ENCODE results near the gene CACTIN.
"Not testable (repeated sequence)": the region's sequence is repeated elsewhere in the genome, so short reads cannot be mapped to it uniquely, and the experiment has no call there.

Gene CACTIN

GRCh38 chr19:3661284-3662238, 35.0 kb upstream of the CACTIN start:
- DNase-seq: no peak

DNA sequence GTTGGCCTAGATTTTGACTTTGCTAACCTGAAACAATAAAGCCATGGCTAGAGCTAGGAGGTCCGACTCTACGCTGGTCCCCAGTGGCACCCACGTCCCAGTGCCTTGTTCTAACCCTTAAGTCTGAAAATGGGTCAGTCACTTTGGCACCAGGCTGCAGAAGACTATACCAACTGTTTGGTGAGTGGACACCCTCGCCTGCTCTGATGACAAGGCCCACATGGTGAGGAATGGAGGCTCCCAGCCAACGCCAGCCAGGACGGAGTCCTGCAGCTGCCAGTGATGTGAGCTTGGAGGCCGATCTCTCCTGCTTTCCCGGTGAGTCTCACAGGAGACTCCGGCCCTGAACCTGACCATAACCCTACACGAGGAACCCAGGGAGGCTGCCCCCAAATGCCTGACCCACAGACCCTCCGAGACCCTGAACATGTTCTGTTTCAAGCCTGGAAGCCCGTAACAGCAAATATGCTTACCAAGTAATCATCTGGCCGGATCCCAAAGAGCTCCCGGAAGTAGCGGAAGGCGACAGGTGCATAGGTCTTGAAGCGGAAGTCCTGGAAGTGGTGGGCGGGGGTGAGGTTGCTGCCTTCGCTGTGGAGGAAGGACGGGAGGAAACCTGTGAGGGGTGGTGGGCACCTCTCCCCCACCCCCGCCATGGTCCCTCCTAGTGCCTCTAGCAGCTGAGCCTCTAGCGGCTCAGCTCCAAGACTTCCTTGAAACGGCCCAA, 34.1 kb upstream of the CACTIN start:
- DNase-seq: no peak

DNA sequence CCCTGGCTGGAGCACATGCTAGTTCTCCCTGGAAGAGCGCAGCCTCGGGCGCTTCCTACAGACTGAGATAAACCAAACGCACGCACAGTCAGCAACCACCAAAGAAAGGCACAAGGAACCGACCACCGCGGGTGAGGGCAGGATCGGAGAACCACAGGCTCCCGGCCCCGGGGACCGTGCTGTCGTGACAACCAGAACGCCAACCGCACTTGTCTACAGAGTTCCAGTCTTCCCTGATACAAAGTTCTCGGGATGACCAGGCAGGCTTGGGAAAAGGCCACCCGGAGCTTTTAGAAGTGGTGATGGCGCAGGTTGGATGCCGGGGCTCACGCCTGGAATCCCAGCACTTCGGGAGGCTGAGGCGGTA, 33.1 kb upstream of the CACTIN start:
- no peak for DNase-seq

DNA sequence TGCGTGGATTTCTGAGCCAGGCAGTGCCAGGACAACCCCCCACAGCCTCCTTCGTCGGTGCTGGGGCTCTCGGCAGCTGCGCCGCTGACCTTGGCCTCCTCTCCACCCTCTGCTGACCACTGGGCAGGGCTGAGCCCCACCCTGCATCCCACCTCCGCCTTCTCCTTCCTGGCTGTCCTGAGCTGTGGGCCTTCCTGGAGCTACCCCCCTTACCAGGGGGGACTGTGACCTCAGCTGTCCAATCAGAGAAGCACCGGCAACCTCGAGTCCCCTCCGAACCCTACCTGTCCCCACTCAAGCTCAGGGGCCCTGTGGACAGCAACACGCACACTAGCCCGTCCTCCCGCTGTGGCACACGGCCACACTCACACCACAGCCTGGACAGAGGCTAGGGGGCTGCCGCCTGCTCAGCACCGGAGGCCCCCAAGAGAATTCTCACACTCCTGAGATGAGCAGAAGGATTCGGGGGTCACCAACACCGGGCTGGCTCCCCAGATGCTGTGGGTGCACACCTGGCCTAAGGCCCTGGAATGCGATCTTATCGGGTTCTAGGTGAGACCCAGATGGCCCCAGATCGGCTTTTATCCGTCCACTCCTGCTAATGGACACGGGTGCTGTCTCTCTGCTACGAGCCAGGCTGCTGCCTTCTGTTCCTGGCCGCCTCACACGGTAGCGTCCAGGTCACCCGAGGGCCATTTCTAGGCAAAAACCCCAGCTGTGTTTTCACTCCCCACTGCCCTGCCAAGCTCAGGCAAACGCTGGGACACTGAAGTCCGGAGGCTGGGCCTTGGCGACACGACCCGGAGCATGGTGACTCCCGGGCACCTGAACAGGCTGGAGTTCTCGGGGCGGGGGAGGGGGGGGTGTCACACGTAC, 32.5 kb upstream of the CACTIN start:
- no peak for DNase-seq

GRCh38 chr19:3658004-3658869, 31.6 kb upstream of the CACTIN start:
- DNase-seq: no peak

DNA sequence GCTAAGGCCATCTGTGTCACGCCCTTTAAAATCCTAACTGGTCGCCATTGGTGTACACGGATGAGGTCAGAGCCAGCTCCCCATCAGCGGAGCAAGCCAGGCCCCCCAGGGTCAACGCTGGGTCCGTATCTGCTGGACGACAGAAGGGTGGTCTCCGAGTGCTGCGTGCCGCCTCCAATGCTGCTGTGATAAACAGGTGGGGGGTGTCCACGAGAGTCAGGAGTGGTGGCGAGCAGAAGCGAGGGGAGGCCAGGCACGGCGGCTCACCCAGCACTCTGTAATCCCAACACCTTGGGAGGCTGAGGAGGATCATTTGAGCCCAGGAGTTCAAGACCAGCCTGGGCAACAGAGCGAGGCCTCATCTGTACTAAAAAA, 30.8 kb upstream of the CACTIN start:
- no peak for DNase-seq

DNA sequence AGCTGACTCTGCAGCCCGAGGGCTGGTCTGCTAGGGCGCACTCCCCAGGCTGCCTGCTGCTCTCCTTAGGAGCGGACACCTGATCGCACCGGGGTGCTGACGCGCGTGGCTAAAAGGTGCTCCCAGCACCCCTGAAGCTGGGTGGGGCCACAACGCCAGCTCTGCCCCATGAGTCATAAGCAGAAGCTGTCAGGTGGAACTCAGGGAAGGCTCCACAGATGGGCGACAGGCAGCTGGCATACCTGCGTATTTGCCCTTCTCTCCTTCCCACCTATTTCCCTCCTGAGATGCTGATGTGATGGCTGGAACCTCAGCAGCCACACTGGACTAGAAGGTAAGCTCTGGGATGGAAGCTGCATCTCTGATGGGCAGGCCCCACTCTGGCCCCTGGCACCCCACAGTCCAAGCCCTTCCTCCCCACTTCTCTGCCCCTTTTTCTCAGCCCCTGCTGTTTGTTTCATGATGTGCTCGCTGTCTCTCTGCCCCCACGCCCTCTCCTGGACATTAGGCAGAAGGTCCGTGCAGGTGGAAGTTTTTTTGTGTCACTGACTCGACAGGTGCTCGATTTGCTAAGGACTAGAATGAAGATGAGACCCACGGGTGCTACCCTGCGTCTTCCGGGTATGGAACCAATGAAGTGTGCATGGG, 30.3 kb upstream of the CACTIN start:
- no peak for DNase-seq

- DNase-seq: no peak
Measured at GRCh38 chr19:3656073-3656746, 29.6 kb upstream of the CACTIN start.

DNA sequence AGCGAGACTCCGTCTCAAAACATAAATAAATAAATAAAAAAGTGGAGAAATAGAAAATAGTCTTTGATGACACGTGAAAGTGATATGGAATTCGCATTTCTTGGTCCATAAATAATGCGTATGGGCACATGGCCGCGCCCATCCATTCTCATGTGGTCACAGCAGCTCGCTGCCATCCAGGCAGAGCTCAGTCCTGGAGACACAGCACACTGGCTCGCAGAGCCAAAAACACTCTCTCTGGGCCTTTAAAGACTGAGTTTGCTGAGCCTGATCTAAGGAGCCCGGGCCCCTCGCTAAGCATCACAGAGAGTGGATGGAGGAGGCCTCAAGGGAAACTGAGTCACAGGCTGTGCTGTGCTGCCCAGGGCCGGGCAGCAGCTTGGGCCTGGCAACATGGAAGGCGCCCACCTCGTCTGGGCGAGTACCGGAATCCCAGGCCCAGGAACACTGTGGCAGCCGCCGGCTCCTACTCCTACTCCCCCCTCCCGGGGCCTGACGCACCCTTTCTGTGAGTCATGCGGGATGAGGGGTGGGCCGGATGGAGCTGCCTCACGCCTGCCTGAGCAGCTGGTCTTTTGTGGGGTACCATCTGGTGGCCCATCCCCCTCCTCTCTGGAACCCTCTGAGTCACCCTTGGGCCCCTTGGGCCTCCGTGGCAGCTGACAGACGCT, 28.9 kb upstream of the CACTIN start:
- DNase-seq: peak; percentile 57

DNA sequence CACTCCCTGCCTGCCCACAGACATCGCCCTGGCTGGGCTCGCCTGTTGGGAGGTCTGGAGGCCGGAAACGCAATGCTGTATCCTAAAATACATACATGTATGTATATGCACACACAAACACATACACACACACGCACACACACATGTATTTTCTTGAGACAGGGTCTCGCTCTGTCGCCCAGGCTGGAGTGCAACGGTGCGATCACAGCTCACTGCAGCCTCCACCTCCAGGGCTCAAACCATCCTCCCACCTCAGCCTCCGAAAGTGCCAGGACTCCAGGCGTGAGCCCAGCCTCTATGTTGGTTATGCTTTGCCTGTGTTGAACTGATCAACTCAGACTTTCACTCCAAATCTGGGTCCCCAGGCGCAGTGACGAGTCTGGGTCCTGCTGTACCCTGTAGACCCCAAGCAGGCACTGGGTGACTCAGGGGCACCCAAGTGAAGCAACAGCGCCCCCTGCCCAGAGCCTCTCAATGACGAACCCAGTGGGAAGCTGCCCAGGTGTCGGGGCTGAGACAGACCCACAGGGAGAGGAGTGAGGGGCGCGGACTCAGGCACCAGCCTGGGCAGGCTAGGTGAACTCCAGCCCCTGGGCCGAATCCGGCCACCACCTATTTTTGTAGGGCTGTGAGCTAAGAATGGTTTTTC, 27.4 kb upstream of the CACTIN start:
- no peak for DNase-seq

- DNase-seq: no peak
Measured at GRCh38 chr19:3653081-3653795, 26.6 kb upstream of the CACTIN start.

GRCh38 chr19:3652422-3652821, 25.8 kb upstream of the CACTIN start:
- no peak for DNase-seq

DNA sequence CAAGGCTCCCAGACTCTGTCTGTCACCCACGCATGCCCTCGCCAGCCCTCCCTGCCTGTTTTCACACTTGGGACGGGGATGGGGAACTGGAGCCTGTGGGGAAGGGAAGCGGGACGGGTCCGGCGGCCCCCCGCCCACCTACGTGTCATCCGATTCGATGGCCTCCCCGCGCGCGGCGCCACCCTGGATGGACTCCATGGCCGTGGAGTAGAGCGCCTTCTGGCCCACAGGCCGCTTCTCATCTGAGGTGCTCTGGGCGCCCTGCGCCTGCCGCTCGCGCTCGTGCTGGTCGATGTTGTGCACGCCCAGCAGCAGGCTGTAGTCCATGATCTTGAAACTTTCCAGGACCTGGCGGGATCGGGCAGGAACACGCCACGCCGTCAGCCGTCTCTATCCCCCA, 25.1 kb upstream of the CACTIN start:
- no peak for DNase-seq

DNA sequence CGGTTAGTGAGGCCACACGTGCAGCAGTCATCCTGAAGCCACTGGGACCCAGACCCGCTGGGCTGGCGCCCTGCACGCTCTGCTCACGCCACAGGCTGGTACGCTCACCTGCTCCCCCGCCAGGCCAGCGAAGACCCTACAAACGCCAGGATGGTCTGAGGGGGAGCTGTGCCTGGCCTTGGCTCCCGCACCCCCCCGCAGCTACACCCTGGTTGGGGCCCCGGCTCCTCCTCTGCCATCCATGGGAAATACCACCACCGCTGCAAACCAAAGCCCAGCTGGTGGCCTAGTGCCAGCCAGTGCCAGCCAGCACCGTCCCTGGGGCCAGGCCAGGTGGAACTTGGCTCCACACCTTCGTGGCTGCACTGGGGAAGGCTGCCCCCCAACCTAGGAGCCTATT, 23.3 kb upstream of the CACTIN start:
- no peak for DNase-seq

- DNase-seq: no peak
Measured at GRCh38 chr19:3648037-3648905, 21.7 kb upstream of the CACTIN start.

DNA sequence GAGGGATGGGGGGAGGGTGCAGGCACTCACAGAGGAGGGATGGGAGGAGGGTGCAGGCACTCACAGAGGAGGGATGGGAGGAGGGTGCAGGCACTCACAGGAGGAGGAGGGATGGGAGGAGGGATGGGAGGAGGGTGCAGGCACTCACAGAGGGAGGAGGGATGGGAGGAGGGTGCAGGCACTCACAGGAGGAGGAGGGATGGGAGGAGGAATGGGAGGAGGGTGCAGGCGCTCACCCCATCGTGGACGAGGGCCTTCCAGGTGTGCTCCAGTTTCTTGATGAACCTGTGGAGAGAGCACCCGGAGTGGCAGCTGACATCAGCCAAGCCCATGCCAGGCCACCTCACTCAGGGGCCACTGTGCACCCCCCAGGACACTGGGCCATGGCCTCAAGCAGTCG, 20.5 kb upstream of the CACTIN start:
- DNase-seq: not testable (repeated sequence)

- no peak for DNase-seq
Measured at GRCh38 chr19:3646336-3647092, 19.9 kb upstream of the CACTIN start.
